Measurements from ENCODE around the gene CH25H. TPM values are rescaled to one million over a fixed set of nuclear protein-coding genes. Genes with fewer than 3 reads are reported as not detected.

Gene CH25H
- total RNA-seq, 1 experiment from 2014 or later, result 1.0 TPM

DNA sequence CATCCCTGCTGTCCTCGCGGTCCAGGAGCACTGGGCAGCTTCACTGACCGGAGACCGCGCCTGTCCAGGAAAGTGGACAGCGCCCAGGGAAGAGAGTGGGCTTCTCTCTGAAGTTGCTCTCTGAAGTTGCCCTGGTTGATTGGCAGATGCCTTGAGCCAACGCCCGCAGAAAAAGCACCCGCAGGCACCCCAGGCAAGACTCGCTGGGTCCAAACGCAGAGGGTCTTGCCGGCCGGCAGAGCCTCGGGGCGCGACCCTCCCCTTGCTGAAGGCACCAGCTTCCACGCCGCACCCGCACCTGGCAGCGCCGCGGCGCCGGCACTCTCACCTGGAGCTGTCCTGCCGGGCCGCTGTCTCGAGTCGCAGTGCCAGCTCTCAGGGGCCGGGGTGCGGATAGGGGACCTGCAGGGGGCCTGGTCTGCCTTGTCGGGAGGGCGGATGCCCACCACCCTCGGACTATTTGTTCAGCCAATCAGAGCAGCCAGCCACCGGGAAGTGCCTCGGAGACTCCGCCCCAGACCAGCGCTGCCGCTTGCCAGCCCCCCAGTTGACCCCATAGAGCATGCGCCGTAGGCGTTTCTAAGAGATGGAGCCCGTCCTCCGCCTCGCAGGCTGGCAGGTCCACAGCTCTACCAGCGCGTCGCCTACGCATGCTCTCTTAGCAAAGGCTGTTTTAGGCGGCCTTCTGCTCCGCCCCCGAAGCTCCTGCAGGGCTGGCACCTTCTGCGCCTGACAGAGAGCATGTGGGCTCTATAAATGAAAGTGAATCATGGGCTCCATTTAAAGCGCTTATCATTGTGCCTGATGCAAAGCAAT lies 44.5 kb upstream of the CH25H start, which contains the start of gene LIPA:
LIPA (minus strand) TSS at position 367 of the 816 bp plus-strand sequence. CDS start 4,127 bp downstream, outside the sequence.
- Histone ChIP-seq H2BK120ac (ENCODE audit: low read depth, low read length, poor library complexity, severe bottlenecking) (no peak within 1 kb of the TSS), H3K9me3 (ENCODE audit: control insufficient read depth, low read depth, low read length) (peaks cover 9% of the 10 kb centered on the region), H3K9ac (ENCODE audit: extremely low read depth, insufficient read length, low read length) (peak within 1 kb of the TSS; percentile 1), H3K79me1 (ENCODE audit: insufficient read depth, low read depth, low read length, poor library complexity, severe bottlenecking) (no peaks in the 10 kb centered on the region), H3K79me2 (ENCODE audit: insufficient read depth, low read length) (no peaks in the 10 kb centered on the region; the same call in 1 of the 2 replicates), H3K18ac (ENCODE audit: insufficient read length, low read depth, low read length) (no peak within 1 kb of the TSS), H3K4ac (ENCODE audit: low read depth, low read length) (no peak within 1 kb of the TSS), H3K14ac (ENCODE audit: insufficient read depth, low read length) (no peak within 1 kb of the TSS), H3K27me3 (ENCODE audit: insufficient read depth, low read length) (no peaks in the 10 kb centered on the region), H3K23me2 (ENCODE audit: insufficient read length, low read depth, low read length, poor library complexity, severe bottlenecking) (peaks cover 6% of the 10 kb centered on the region), H3K56ac (ENCODE audit: insufficient read length, low read depth, low read length) (no peak within 1 kb of the TSS), H4K91ac (ENCODE audit: insufficient read length, low read depth, low read length) (no peak within 1 kb of the TSS), H3T11ph (ENCODE audit: low read length) (no peak within 1 kb of the TSS), H2BK20ac (ENCODE audit: low read depth, low read length, poor library complexity, severe bottlenecking) (no peak within 1 kb of the TSS), H3K4me1 (ENCODE audit: insufficient read depth, low read length) (no peaks in the 10 kb centered on the region), H2BK12ac (ENCODE audit: insufficient read length, low read depth, low read length) (no peak within 1 kb of the TSS), H4K5ac (ENCODE audit: insufficient read length, low read depth, low read length) (no peak within 1 kb of the TSS), H2AK5ac (ENCODE audit: insufficient read length, low read length) (no peak within 1 kb of the TSS), H3K4me2 (ENCODE audit: insufficient read depth, insufficient read length, low read length) (peak within 1 kb of the TSS; percentile 90), H4K20me1 (ENCODE audit: control insufficient read depth, insufficient read depth, insufficient read length) (no peaks in the 10 kb centered on the region), H2AFZ (ENCODE audit: low read length) (no peak within 1 kb of the TSS), H2BK5ac (ENCODE audit: insufficient read length, low read length) (no peak within 1 kb of the TSS), H3K27ac (ENCODE audit: insufficient read length, low read depth, low read length) (no peak within 1 kb of the TSS), H4K8ac (replicated peaks; ENCODE audit: insufficient read length, low read depth, low read length) (no peak within 1 kb of the TSS), H2BK15ac (ENCODE audit: low read depth, low read length) (no peak within 1 kb of the TSS), H3K23ac (ENCODE audit: insufficient read length, low read depth, low read length) (no peak within 1 kb of the TSS)
- DNase-seq, result peak; percentile 99
- TF ChIP-seq, protein P1, sequence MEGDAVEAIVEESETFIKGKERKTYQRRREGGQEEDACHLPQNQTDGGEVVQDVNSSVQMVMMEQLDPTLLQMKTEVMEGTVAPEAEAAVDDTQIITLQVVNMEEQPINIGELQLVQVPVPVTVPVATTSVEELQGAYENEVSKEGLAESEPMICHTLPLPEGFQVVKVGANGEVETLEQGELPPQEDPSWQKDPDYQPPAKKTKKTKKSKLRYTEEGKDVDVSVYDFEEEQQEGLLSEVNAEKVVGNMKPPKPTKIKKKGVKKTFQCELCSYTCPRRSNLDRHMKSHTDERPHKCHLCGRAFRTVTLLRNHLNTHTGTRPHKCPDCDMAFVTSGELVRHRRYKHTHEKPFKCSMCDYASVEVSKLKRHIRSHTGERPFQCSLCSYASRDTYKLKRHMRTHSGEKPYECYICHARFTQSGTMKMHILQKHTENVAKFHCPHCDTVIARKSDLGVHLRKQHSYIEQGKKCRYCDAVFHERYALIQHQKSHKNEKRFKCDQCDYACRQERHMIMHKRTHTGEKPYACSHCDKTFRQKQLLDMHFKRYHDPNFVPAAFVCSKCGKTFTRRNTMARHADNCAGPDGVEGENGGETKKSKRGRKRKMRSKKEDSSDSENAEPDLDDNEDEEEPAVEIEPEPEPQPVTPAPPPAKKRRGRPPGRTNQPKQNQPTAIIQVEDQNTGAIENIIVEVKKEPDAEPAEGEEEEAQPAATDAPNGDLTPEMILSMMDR (conservative IDR thresholded peaks at IDR 0.05), result no peak
- Mint-ChIP-seq H3K27ac (no peak within 1 kb of the TSS), H3K4me3 (peak within 1 kb of the TSS; percentile 78 to 87), H3K9me3 (peaks cover 27 to 28% of the 10 kb centered on the region in 2 experiments), H3K27me3 (ENCODE audit: low read depth) (peaks cover 6% of the 10 kb centered on the region), H3K36me3 (ENCODE audit: insufficient read depth in 1 of 3, low read depth in 3 of 3) (peaks cover 2 to 25% (median 12%) of the 10 kb centered on the region in 3 experiments; a peak in 6 of 7 replicates), H3K4me1 (peaks cover 7 to 8% of the 10 kb centered on the region in 2 experiments)
- WGBS (ENCODE audit: extremely low coverage, insufficient read length, low lambda C conversion rate), result no CpG with 5 or more reads among the region's 53 CpGs

Data from H9 (cell line).